ENCODE measurements around the gene RNF166.

The RNF166 gene

GRCh38 chr16:88706965-88707826 is 988 bp upstream of the RNF166 start:
- FAIRE-seq: no peak
- no peak for DNase-seq (ENCODE audit: low spot score)

- FAIRE-seq (no peak), DNase-seq (ENCODE audit: low spot score) (peak; percentile 44)
Measured at GRCh38 chr16:88705801-88706228, 393 bp downstream of the RNF166 start.

GRCh38 chr16:88705076-88705684 is 1.0 kb downstream of the RNF166 start:
- no peak for FAIRE-seq
- no peak for DNase-seq (ENCODE audit: low spot score)

GRCh38 chr16:88703486-88704309 is 2.5 kb downstream of the RNF166 start:
- no peak for DNase-seq (ENCODE audit: low spot score)
- FAIRE-seq: no peak

- no peak for DNase-seq (ENCODE audit: low spot score)
Measured at GRCh38 chr16:88702371-88703210, 3.6 kb downstream of the RNF166 start.

GRCh38 chr16:88701581-88702370 is 4.4 kb downstream of the RNF166 start:
- FAIRE-seq (no peak), DNase-seq (ENCODE audit: low spot score) (no peak)

More at GRCh38 chr16:88702371-88703210, 3.6 kb downstream of the RNF166 start:
- FAIRE-seq: no peak

- FAIRE-seq (no peak), DNase-seq (ENCODE audit: low spot score) (peak; percentile 91)
Measured at GRCh38 chr16:88700636-88701482, 5.3 kb downstream of the RNF166 start.

- FAIRE-seq: no peak
- DNase-seq (ENCODE audit: low spot score): no peak
Measured at GRCh38 chr16:88700322-88700635, 5.9 kb downstream of the RNF166 start.

- no peak for DNase-seq (ENCODE audit: low spot score)
- no peak for FAIRE-seq
Measured at GRCh38 chr16:88699180-88699579, 7.0 kb downstream of the RNF166 start.

GRCh38 chr16:88698646-88699045 is 7.6 kb downstream of the RNF166 start:
- no peak for FAIRE-seq

GRCh38 chr16:88697831-88698615 is 8.2 kb downstream of the RNF166 start:
- no peak for FAIRE-seq
- DNase-seq (ENCODE audit: low spot score): no peak

More at GRCh38 chr16:88698646-88699045, 7.6 kb downstream of the RNF166 start:
- no peak for DNase-seq (ENCODE audit: low spot score)

- FAIRE-seq: no peak
- DNase-seq (ENCODE audit: low spot score): no peak
Measured at GRCh38 chr16:88697116-88697830, 8.9 kb downstream of the RNF166 start.

- DNase-seq (ENCODE audit: low spot score) (no peak), FAIRE-seq (no peak)
Measured at GRCh38 chr16:88696441-88696840, 9.8 kb downstream of the RNF166 start.

- no peak for FAIRE-seq
Measured at GRCh38 chr16:88695753-88696152, 10.5 kb downstream of the RNF166 start.

GRCh38 chr16:88695218-88695617 is 11.0 kb downstream of the RNF166 start:
- no peak for DNase-seq (ENCODE audit: low spot score)
- no peak for FAIRE-seq

More at GRCh38 chr16:88695753-88696152, 10.5 kb downstream of the RNF166 start:
- no peak for DNase-seq (ENCODE audit: low spot score)

- DNase-seq (ENCODE audit: low spot score) (no peak), FAIRE-seq (no peak)
Measured at GRCh38 chr16:88694221-88695087, 11.8 kb downstream of the RNF166 start.

Data from urothelium cell line (cell line).